ENCODE data around the gene MRTFB.
"Not testable (repeated sequence)": the region's sequence is repeated elsewhere in the genome, so short reads cannot be mapped to it uniquely, and the experiment has no call there.

The MRTFB gene

GRCh38 chr16:14121142-14121541 lies 50.0 kb downstream of the MRTFB start:
- H3K79me2 ChIP-seq (ENCODE audit: low read length): peaks cover 18% of the 10 kb centered on the region
- no peak for TF ChIP-seq CTCF (IDR thresholded peaks at IDR 0.05; ENCODE audit: low read depth, low read length)
- no peak for TF ChIP-seq EZH2phosphoT487 (IDR thresholded peaks at IDR 0.05; ENCODE audit: low read depth)
- H3K9ac ChIP-seq (ENCODE audit: low read length): no peak overlapping the region
- H3K36me3 ChIP-seq (replicated peaks; ENCODE audit: low read depth, low read length): no peaks in the 10 kb centered on the region
- H2AFZ ChIP-seq (ENCODE audit: low read depth, low read length): no peak overlapping the region
- H3K27ac ChIP-seq (ENCODE audit: low read length): no peak overlapping the region
- peaks cover 30% of the 10 kb centered on the region for H3K4me1 ChIP-seq (ENCODE audit: low read length)
- no peaks in the 10 kb centered on the region for H3K27me3 ChIP-seq (ENCODE audit: low read depth, low read length)
- H4K20me1 ChIP-seq (ENCODE audit: insufficient read depth, low read length): 0 out of 2 replicates have a peak, but pooled peaks cover 4% of the 10 kb centered on the region
- H3K4me2 ChIP-seq (ENCODE audit: low read length): peak overlapping the region; percentile 48
- H3K4me3 ChIP-seq (ENCODE audit: low read length): peak overlapping the region; percentile 26
- no peaks in the 10 kb centered on the region for H3K9me3 ChIP-seq (ENCODE audit: insufficient read depth, low read length)

GRCh38 chr16:14121872-14122271 lies 50.8 kb downstream of the MRTFB start:
- H2AFZ ChIP-seq (ENCODE audit: low read depth, low read length): no peak overlapping the region
- H3K79me2 ChIP-seq (ENCODE audit: low read length): peaks cover 18% of the 10 kb centered on the region
- no peak overlapping the region for H3K9ac ChIP-seq (ENCODE audit: low read length)
- no peaks in the 10 kb centered on the region for H3K9me3 ChIP-seq (ENCODE audit: insufficient read depth, low read length)
- no peak for TF ChIP-seq EZH2phosphoT487 (IDR thresholded peaks at IDR 0.05; ENCODE audit: low read depth)
- no peak for TF ChIP-seq CTCF (IDR thresholded peaks at IDR 0.05; ENCODE audit: low read depth, low read length)
- peak overlapping the region; percentile 26 for H3K4me3 ChIP-seq (ENCODE audit: low read length)
- peaks cover 31% of the 10 kb centered on the region for H3K4me1 ChIP-seq (ENCODE audit: low read length)
- peak overlapping the region; percentile 48 for H3K4me2 ChIP-seq (ENCODE audit: low read length)
- no peaks in the 10 kb centered on the region for H3K36me3 ChIP-seq (replicated peaks; ENCODE audit: low read depth, low read length)
- H3K27ac ChIP-seq (ENCODE audit: low read length): no peak overlapping the region
- H3K27me3 ChIP-seq (ENCODE audit: low read depth, low read length): no peaks in the 10 kb centered on the region
- 0 out of 2 replicates have a peak, but pooled peaks cover 4% of the 10 kb centered on the region for H4K20me1 ChIP-seq (ENCODE audit: insufficient read depth, low read length)

- H3K4me1 ChIP-seq (ENCODE audit: low read length): peaks cover 31% of the 10 kb centered on the region
- H2AFZ ChIP-seq (ENCODE audit: low read depth, low read length); H3K36me3 ChIP-seq (replicated peaks; ENCODE audit: low read depth, low read length); H3K9ac ChIP-seq (ENCODE audit: low read length); H3K4me2 ChIP-seq (ENCODE audit: low read length); H4K20me1 ChIP-seq (ENCODE audit: insufficient read depth, low read length); H3K27ac ChIP-seq (ENCODE audit: low read length); H3K27me3 ChIP-seq (ENCODE audit: low read depth, low read length); H3K4me3 ChIP-seq (ENCODE audit: low read length); H3K9me3 ChIP-seq (ENCODE audit: insufficient read depth, low read length): not testable (repeated sequence)
- H3K79me2 ChIP-seq (ENCODE audit: low read length): peaks cover 18% of the 10 kb centered on the region
Observed at GRCh38 chr16:14122430-14122829, 51.3 kb downstream of the MRTFB start.

- Histone ChIP-seq H3K4me1 (ENCODE audit: low read length) (peaks cover 31% of the 10 kb centered on the region), H3K4me2 (ENCODE audit: low read length) (peak overlapping the region; percentile 79), H2AFZ (ENCODE audit: low read depth, low read length) (no peak overlapping the region), H3K27ac (ENCODE audit: low read length) (no peak overlapping the region), H4K20me1 (ENCODE audit: insufficient read depth, low read length) (0 out of 2 replicates have a peak, but pooled peaks cover 4% of the 10 kb centered on the region), H3K27me3 (ENCODE audit: low read depth, low read length) (no peaks in the 10 kb centered on the region), H3K36me3 (replicated peaks; ENCODE audit: low read depth, low read length) (no peaks in the 10 kb centered on the region), H3K9me3 (ENCODE audit: insufficient read depth, low read length) (no peaks in the 10 kb centered on the region), H3K79me2 (ENCODE audit: low read length) (peaks cover 16% of the 10 kb centered on the region), H3K4me3 (ENCODE audit: low read length) (peak overlapping the region; percentile 72), H3K9ac (ENCODE audit: low read length) (no peak overlapping the region)
- TF ChIP-seq CTCF (IDR thresholded peaks at IDR 0.05; ENCODE audit: low read depth, low read length) (no peak), EZH2phosphoT487 (IDR thresholded peaks at IDR 0.05; ENCODE audit: low read depth) (no peak)
Observed at GRCh38 chr16:14125000-14125681, 54.0 kb downstream of the MRTFB start.
